DMS53 (cell line): ENCODE data around the gene TUBA4A.

Experiments
- DNase-seq: peaks from one replicate; lab custom pipeline; 2025; lab: John Stamatoyannopoulos, UW

TUBA4A gene

DNA sequence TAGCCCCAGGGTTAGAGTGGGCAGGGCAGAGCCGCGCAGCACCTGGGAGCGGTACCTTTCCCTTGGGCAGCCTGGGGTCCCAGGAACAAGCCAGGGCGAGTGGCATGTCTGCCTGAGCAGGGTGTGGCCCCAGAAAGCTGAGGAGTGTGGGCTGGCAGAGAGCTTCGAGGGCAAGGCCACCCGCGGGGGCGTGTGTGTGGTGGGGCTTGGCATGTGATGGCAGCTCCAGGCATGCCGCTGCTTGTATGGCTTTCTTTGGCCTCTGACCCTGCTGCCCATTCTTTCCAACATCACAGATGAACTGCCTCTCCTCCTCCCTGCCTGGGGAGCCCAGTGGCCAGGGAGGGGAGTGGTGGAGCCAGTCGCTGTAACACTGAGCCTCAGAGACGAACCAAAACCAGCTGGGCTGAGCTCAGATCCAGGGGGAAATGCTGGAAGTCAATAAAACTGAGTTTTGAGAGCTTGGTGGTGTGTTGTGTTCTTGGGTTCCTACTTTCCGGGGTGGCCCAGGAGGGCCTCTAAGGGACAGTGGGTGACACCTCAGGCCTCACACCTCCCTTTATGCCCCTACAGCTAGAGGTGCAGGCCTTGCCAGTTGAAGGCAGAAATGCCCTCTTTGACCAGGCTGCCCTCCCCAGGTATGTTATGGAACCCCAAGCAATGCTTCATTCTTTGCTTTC is 32.9 kb upstream of the TUBA4A start:
- DNase-seq = no peak

- peak; percentile 23 for DNase-seq
Observed at GRCh38 chr2:219285894-219286425, 32.2 kb upstream of the TUBA4A start.

DNA sequence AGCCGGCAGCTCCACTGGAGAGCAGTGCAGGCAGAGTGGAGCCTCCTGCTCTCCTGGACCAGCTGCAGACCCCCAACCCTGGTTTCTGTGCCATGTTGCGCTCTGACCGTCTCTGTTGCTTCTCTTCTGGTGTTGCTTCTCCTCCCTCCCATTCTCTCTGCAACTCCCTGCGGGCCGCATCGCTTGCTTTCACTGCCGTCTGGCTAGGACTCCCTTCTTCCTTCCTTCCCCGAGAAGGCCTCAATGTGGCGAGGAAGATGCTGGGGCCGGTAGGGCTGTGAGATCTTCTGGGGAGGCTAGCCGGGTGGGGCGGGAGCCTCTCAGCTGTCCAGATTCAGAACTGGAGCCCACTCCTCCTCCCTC is 31.6 kb upstream of the TUBA4A start:
- DNase-seq = no peak

DNA sequence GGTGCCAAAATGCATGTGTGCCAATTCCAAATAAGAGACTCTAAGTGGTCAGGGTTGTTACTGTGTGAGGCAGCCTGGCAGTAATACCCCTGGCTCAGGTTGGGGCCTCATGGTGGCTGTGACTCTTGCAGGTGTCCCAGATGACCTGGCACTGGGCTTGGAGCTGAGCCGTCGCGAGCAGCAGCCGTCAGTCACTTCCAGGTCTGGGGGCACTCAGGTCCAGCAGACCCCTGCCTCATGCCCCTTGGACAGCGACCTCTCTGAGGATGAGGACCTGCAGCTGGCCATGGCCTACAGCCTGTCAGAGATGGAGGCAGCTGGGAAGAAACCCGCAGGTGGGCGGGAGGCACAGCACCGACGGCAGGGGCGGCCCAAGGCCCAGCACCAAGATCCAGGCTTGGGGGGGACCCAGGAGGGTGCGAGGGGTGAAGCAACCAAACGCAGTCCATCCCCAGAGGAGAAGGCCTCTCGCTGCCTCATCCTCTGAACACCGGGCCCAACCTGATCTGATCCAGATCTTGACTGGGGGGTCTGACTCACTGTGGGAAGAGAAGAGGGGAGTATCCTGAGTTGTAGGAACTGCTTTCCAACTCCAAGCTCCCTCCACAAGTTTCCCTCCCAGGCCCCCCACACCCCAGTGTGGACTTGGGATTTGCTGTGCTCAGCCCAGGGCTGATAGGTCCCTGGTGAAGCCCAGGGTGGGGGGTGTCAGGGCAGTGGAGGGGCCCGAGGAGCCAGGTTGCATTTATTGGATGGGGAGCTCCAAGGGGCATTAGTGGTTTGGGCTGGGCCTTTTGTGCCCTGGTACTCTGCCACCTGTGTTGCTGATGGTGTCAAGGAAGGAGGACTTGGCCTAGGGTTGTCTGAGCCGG is 31.0 kb upstream of the TUBA4A start:
- DNase-seq = no peak

GRCh38 chr2:219282943-219283581 is 29.3 kb upstream of the TUBA4A start:
- no peak for DNase-seq

GRCh38 chr2:219282375-219282774 is 28.7 kb upstream of the TUBA4A start:
- no peak for DNase-seq

- DNase-seq = no peak
Observed at GRCh38 chr2:219281588-219281987, 27.9 kb upstream of the TUBA4A start.

DNA sequence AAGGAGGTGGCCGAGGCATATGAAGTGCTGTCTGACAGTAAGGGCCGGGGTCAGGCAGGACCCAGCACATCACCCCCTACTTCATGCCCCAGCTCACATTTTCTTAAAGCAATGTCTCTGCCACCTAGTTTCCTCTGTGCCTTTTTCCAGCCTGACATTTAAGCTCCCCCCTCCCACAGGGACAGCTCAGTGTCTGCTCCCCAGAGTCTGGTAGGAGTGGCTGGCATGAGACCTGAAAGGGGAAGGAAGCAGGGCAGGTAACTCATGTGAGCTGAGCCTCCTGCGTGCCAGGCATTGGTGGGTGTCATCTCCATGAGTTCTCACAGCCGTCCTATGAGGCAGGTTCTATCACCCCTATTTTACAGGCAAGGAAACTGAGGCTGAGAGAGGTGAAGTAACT is 26.9 kb upstream of the TUBA4A start:
- DNase-seq = no peak

GRCh38 chr2:219279916-219280516 is 26.3 kb upstream of the TUBA4A start:
- DNase-seq = no peak

GRCh38 chr2:219279151-219279915 is 25.6 kb upstream of the TUBA4A start, which contains the start of gene DNAJB2:
Gene DNAJB2 (plus strand): TSS chr2:219279366. CDS start chr2:219279834, 468 bp downstream.
- peak; percentile 98 for DNase-seq

- DNase-seq = no peak
Observed at GRCh38 chr2:219278655-219279150, 25.0 kb upstream of the TUBA4A start.

GRCh38 chr2:219277703-219278654 is 24.3 kb upstream of the TUBA4A start:
- DNase-seq = peak; percentile 85

DNA sequence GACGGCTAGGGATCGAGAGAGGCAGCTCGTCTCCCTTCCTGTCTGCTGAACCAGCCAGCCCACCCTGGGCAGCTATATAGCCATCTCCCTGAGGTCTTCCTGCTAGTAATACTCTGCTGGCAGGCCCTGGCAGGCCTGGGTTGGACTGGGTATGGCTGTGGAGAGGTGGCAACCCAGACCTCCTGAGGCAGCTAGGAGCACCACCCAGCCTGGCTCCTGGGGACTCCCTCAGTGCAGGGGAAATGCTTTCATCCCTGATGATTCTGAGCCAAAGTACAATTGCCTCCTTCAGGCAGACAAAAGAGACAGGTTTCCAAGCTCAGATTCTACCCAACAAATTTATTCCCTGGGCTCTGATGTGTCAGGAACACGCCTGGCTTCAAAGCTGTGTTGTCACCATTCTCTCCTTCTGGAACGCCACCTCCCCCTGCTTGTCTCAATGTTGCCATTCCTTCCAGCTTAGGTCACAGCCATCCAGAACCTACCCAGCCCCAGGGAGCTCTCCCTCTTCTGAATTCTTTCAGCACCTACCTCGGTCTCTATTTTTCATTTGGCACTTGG is 20.7 kb upstream of the TUBA4A start:
- no peak for DNase-seq

DNA sequence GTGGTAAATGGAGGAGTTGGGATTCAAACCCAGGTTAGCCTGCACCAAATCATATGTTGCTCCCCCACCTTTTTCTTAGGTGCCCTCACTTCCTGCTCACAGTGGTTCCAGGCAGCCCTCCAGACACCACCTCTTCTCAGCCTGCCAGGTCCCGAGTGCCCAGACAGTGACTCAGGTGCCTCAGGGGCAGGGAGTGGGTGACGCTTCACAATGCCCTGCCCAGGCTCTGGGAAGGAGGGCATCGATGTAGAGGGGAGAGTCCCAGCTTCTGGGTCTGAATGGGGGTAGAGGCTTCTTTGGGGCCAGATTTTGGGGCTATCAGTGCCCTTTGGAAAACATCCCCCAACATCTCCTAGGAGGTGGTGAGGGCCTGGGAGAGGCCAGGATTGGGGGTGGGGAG is 20.2 kb upstream of the TUBA4A start:
- no peak for DNase-seq

DNA sequence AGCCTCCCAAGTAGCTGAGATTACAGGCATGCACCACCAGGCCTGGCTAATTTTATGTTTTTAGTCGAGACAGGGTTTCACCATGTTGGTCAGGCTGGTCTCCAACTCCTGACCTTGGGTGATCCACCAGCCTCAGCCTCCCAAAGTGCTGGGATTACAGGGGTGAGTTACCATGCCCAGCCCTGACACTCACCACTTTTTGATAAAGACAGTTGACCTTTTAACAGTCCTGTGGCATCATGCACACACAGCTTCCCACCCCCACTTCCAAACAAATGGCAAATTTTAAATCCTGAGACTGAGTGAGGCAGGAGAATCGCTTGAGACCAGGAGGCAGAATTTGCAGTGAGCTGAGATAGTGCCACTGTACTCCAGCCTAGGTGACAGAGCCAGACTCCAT is 19.3 kb upstream of the TUBA4A start:
- DNase-seq = no peak

- no peak for DNase-seq
Observed at GRCh38 chr2:219272356-219272755, 18.6 kb upstream of the TUBA4A start.

GRCh38 chr2:219271021-219271420 is 17.3 kb upstream of the TUBA4A start:
- DNase-seq = no peak

DNA sequence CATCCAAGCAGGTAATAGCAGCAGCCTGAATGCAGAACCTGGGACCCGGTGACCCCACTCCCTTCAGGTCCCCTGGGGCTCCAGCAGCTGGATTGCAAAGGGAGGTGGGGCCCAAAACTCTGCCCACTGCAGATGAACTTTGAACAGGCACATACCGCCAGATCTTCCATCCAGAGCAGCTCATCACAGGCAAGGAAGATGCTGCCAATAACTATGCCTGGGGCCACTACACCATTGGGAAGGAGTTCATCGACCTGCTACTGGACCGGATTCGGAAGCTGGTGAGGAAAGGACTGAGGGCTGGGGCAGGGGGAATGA is 16.3 kb upstream of the TUBA4A start:
- DNase-seq = no peak

GRCh38 chr2:219269362-219270054 is 15.8 kb upstream of the TUBA4A start:
- DNase-seq = peak; percentile 65
